ENCODE results near the gene PCLO.
"Not testable (repeated sequence)": the region's sequence is repeated elsewhere in the genome, so short reads cannot be mapped to it uniquely, and the experiment has no call there.

PCLO gene

DNA sequence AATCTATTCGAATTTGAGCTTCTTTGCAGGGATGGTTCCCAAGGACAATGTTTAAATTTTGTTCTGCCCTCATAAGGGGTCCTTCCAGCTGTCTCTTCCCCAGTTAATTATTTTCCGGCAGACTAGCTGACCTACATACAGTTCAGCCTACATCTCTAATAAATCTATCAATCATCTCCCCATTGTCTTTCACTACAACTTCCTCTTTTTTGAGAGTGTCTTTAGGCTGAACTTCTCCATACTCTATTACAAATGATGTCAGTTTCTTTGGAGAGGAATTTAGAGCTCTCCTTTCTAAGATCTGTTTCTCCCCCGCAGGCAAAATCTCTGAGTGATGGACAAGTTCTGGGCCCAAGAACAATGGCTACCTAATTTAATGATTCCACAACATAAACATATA is 122.2 kb downstream of the PCLO start:
- DNase-seq (ENCODE audit: low spot score): no peak

DNA sequence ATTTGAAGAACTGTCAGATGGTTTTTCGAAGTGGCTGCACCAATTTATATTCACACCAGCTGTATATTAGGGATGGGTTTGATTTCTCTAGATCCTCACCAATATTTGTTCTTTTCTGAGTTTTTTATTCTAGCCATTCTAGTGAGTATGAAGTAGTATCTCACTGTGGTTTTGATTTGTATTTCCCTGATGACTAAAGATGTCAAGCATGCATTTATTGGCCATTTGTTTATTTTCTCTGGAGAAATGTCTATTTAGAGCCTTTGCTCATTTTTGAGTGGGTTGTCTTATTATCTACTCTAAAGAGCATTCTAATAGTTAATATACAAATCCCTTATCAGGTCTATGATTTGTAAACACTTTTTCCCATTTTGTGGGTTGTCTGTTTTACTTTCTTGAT is 123.9 kb downstream of the PCLO start:
- DNase-seq (ENCODE audit: low spot score): no peak

GRCh38 chr7:83036721-83037380 is 125.8 kb downstream of the PCLO start:
- no peak for DNase-seq (ENCODE audit: low spot score)

GRCh38 chr7:83036130-83036529 is 126.6 kb downstream of the PCLO start:
- DNase-seq (ENCODE audit: low spot score): no peak

DNA sequence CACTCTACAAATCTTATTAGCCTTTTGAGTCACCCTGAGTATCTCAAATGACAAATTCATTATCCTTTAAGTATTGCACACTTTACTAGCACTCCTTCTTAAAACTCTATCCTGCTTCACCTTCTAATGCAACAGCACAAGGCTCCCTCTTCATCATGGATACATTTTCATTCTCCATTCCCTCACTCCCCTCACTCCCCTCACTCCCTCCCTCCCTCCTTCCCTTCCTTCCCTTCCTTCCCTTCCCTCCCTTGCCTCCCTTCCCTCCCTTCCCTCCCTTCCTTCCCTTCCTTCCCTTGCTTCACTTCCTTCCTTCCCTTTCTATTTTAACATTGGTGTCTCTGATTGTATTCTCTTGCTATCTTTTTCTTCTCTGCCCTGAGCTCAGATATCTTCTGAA is 130.5 kb downstream of the PCLO start:
- DNase-seq (ENCODE audit: low spot score): no peak

DNA sequence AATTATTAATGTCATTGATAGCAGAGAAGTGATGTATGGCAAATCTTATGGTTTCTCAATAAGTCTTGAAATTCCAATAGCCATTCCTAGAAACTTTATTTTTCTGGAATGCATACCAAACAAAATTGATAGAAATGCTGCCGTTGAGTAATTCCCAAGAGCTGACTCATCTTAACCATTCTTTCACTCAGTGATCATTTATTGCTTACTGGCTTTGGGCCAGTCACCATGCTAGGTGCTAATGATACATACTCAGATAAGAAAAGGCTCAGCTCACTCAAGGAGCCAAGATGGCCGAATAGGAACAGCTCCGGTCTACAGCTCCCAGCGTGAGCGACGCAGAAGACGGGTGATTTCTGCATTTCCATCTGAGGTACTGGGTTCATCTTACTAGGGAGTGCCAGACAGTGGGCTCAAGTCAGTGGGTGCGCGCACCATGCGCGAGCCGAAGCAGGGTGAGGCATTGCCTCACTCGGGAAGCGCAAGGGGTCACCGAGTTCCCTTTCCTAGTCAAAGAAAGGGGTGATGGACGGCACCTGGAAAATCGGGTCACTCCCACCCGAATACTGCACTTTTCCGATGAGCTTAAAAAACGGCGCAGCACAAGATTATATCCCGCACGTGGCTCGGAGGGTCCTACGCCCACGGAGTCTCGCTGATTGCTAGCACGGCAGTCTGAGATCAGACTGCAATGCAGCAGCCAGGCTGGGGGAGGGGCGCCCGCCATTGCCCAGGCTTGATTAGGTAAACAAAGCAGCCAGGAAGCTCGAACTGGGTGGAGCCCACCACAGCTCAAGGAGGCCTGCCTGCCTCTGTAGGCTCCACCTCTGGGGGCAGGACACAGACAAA is 138.6 kb downstream of the PCLO start:
- DNase-seq (ENCODE audit: low spot score): not testable (repeated sequence)

DNA sequence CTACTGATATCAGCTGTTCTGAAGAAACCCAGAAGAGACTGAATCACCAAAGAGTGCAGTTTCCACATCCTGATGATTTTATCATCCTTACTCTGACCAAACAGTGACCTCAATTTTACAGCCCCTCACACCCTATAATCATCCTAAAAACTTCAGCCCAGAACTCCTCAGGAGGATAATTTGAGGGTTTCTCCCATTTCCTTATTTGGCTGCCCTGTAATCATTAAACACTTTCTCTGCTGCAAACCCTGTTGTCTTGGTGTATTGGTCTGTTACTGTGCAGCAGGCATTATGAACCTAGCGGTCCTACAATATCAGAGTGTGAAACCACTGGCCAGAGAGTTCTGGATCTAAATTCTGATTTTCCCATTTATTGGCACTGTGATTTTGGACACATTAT is 141.7 kb downstream of the PCLO start:
- DNase-seq (ENCODE audit: low spot score): no peak

DNA sequence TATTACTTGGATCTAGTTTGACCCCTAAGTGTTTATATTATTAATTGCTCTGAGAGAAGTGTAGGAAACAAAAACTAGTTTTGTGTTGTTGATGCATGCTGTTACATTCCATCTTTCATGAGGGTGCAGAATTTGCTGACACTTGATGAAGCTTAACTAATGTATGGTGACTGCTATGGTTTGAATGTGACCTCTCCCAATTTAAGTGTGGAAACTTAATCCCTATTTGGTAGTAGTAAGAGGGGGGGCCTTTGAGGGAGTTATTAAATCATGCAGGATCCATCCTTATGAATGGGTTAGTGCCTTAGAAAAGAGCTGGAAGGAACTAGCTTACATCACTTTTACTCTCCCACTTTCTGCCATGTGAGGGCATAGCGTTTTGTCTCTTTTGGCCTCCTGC is 142.5 kb downstream of the PCLO start:
- DNase-seq (ENCODE audit: low spot score): no peak

- DNase-seq (ENCODE audit: low spot score): peak; percentile 95
Observed at GRCh38 chr7:83015916-83016315, 146.8 kb downstream of the PCLO start.

- peak; percentile 72 for DNase-seq (ENCODE audit: low spot score)
Observed at GRCh38 chr7:83014546-83014945, 148.1 kb downstream of the PCLO start.

- DNase-seq (ENCODE audit: low spot score): no peak
Observed at GRCh38 chr7:83011954-83012353, 150.7 kb downstream of the PCLO start.

GRCh38 chr7:83005410-83005809 is 157.3 kb downstream of the PCLO start:
- no peak for DNase-seq (ENCODE audit: low spot score)

DNA sequence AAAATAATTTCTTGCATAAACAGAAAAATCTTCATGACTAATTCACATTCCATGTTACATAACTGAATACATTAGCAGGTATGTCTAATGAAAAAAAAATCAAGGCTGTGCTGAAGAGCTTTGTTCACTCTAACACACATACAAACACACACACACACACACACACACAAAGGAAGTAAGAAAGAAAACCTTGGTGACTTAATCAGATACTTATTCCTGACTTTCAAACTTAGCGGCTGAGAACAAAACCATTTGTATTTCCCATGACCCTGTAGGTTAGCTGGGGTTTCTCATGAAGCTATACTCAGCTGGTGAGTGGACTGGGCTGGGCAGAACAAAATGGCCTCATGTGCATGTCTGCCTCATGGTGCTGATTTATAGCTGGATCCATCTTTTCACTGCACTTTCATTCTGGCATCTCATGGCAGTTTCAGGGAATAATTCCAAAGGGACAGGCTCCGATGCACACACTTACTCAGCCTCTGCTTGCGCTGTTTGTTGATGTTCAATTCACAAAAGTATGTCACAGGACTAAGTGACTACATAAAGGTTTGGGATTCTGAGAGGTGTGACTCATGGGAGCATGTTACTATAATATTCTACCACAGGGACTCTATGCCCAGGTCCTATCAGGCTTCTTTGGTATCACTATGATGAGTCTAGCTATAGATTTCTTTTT is 161.2 kb downstream of the PCLO start:
- no peak for DNase-seq (ENCODE audit: low spot score)

DNA sequence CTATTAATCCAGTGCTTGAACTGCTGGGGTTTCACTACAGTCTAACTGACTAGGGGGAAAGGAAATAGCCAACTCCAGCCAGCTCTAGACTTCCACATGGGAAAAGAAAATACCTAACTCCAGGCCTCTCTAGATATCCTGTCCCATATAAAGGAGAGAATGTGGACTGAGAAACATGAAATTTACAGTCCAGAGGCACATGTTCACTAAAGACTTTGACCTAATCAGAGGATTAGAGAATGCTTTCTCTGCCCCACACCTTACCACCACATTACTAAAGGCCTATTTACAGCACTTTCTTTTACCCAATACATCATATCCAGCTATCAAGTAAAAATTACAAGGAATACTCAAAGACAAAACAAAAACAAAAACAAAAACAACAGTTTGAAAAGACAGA is 164.2 kb downstream of the PCLO start:
- no peak for DNase-seq (ENCODE audit: low spot score)

DNA sequence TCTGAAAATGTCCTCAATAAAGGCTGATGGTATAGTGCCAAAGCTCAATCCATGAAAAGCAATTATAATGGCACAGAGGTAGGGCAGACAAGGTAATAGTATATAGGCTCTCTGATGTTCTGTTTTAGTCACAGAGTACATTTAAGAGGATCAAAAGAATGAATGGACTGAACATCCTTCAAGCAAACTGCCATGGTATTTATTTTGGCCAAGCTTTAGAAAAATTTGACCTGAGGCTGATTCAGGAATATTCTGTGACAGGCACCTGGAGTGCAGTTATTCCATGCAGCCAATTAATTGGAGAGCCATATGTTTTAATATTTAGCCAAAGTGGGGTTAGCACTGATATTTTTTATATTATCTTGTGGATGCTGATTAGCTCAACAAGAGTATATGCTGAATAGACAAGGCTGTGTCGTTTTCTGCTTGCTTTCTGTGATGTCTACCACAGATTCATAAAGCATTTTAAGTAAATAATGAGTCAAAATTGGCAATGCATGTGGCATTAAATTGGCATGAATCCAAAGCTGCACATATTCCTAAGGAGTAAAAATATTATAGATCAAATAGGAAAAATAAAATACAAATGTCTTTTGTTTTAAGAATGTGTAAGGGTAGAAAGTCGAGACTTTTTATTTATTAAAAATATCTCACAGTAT is 177.4 kb downstream of the PCLO start:
- DNase-seq (ENCODE audit: low spot score): peak; percentile 95

- no peak for DNase-seq (ENCODE audit: low spot score)
Observed at GRCh38 chr7:82980130-82980788, 182.4 kb downstream of the PCLO start.

- no peak for DNase-seq (ENCODE audit: low spot score)
Observed at GRCh38 chr7:82975811-82976468, 186.7 kb downstream of the PCLO start.

DNA sequence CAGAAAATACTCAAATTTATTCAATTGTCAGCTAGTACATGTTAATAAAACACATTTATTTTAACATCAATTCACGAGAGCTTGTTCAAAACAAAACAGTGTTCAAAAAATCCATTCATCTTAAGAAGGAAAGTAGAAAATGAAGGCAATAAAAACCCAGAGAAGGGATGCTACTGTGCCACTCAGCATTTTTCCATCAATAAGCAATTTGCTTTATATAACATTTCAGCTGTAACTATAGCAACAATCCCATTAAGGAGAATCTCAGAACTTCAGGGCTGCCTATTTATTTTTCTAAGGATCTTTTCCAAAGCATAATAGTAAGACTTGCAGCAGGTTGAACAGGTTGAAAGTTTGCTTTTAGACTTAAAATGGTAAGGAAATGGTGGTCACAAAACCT is 190.5 kb downstream of the PCLO start:
- no peak for DNase-seq (ENCODE audit: low spot score)

DNA sequence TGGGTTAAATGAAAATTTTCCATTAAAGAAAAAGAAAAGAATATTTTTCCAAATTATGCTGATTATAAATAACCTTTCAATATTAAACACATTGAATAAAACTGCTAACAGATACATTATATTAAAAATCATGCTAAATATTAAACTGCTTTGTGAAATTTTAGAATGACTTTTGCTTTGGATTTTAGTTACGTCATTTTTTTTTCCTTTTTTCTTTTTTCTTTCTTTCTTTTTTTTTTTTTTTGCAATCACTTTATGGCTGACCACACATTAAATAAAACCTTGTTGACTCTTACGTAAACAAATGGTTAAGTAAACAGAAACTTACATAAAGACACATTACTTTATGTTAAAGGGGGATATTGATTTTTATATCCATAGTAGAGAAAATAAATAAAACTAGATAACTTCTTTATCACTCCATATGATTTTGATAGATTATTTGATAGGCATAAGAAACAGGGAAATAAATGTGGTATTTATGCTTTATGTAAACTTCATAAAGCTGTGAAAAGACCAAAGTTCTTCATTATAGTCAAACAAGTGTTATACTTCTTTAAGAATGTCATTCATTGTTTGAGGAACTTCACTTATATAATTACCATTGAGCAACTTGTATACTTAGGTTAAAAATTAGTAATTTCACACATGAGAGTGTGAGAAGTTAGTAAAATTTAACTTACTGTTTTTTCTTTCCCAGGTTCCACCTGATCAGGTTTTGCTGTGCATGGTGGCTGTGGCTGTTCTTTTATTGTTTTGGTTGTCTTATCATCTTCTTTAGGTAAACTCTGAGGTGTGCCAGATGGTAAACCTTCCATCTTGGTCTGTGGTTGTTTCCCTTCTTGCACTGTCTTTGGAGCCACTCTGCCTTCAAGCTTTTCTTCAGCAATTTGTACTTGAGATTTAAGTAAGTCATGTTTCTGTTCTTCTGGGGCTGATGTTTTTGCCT is 197.3 kb downstream of the PCLO start:
- no peak for DNase-seq (ENCODE audit: low spot score)

DNA sequence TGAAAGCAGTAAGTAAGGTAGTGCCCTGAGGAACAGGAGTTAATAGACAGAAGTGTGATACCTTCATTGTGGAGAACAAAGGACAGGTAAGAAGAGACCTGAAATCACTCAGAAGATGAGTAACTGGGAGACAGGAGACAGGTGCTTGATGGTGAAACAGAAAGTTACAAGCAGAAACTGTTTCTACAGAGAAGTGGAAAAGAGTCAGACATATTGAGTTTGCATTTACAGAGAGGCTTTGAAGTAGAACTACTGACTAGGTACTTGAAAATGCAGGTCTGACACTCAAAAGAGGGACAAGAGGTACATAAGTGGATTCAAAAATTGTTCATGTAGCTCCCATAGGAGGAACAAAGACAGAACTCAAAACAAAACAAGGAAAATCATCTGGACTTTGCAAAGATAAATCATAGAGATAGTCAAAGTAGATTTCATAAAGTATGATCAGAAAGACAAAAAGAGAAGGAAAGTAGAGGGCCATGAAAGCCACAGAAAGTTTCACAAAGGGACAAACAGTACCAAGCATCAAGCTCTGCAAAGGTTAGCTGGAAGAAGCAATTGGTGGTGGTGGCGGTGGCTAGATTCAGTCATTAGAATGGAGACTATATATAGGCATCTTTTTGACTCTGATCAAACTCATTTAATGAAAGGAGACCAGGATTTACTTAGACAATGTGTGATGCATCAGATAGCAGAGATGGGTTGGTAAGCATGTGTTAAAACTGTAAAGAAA is 198.4 kb downstream of the PCLO start:
- DNase-seq (ENCODE audit: low spot score): no peak

Data from cerebellar cortex (tissue), 1 donor.